Activated T-cell treated with anti-CD3 and anti-CD28 coated beads, Interleukin-2, amount 50 U/mL, for 72 hours (primary cell): ENCODE measurements around the gene ZNF609. TPM values are rescaled to one million over a fixed set of nuclear protein-coding genes. Genes with fewer than 3 reads are reported as not detected.

ENCODE experiments used
- ATAC-seq, 2 donors: fragments of 150-1000 bp; cut with Tn5 transposase; replicated peaks in 1 of 2; 2 replicates each; pipeline ENCODE4 v1.10.0; 2021; ENCODE audit warnings: moderate library complexity in 2 of 2, mild to moderate bottlenecking in 1 of 2
- DNase-seq, 2 donors: peaks; one replicate each; pipeline ENCODE4 v3.0.0; 2021 to 2022; ENCODE audit warnings: mixed read lengths in 1 of 2
- H3K27ac Mint-ChIP-seq: one replicate; pipeline ENCODE4 v1.8.0; 2022; ENCODE audit warnings: mild to moderate bottlenecking, moderate library complexity, mixed read lengths
- H3K27me3 Mint-ChIP-seq: one replicate; pipeline ENCODE4 v1.8.0; 2022; ENCODE audit warnings: low read depth, mixed read lengths
- H3K36me3 Mint-ChIP-seq, 2 donors: one replicate each; pipeline ENCODE4 v1.8.0; 2022; ENCODE audit warnings: mixed read lengths in 2 of 2, mild to moderate bottlenecking in 1 of 2; ENCODE audit not compliant: insufficient read depth in 2 of 2
- H3K4me1 Mint-ChIP-seq: one replicate; pipeline ENCODE4 v1.8.0; 2022; ENCODE audit warnings: low read depth, mixed read lengths
- H3K4me3 Mint-ChIP-seq, 2 donors: one replicate each; pipeline ENCODE4 v1.8.0; 2022; ENCODE audit warnings: mild to moderate bottlenecking in 2 of 2, mixed read lengths in 2 of 2, moderate library complexity in 2 of 2
- H3K9me3 Mint-ChIP-seq, 2 donors: one replicate each; pipeline ENCODE4 v1.8.0; 2022; ENCODE audit warnings: mixed read lengths in 2 of 2
- total RNA-seq, 2 donors: library from RNA; stranded (reverse); gene quantifications; one replicate each; pipeline ENCODE4 v1.2.3, GENCODE V29; 2022

Gene ZNF609
- total RNA-seq, 2 donors from 2014 or later: 43.9 to 52.6 TPM

GRCh38 chr15:64701482-64702184 lies 241.3 kb downstream of the ZNF609 start:
- ATAC-seq (no peak), DNase-seq (no peak)
- Mint-ChIP-seq H3K4me3 (peak overlapping the region; percentile 87 to 89), H3K36me3 (peaks cover 6 to 9% of the 10 kb centered on the region in 2 donors), H3K9me3 (no peaks in the 10 kb centered on the region), H3K27me3 (no peaks in the 10 kb centered on the region), H3K4me1 (peaks cover 65% of the 10 kb centered on the region), H3K27ac (peak overlapping the region; percentile 10)

DNA sequence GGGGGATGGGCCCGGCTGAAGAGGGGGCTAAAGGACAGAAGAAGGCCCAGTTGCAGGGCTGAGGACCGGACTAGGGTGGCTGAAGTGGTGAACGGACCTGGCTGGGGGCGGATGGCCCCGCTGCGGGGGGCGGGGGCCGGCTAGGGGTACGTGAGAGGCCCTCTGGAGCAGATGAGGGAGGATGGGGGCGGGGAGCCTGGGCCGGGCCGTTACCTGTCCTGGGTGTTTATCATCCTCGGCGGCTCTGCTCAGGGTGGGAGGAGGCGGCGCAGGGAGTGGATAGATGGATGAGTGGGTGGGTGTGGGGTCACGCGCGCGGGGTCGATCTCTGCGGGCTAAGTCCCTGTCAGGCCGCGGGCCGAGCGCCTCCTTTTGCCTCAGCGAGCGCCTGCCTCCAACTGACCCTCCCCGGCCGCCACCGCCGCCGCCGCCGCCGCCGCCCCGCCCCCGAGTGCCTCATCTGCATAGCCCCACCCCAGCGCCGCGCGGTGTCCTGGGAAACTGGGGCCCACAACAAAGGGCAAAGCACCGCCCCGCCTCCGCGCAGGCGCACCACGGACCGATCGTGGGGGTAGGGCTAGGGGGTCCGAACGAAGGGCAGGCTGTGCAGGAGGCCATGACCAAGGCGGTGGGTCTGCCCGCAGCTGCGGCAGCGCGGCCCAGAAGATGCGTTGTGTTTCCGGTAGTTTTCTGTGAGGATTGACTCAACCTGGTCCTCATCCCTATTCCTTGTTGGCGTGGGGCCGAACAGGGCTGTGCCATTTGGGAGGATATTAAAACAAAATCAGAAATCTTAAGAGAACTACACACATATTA lies 242.6 kb downstream of the ZNF609 start:
- Mint-ChIP-seq H3K27ac (peak overlapping the region; percentile 88), H3K4me1 (peaks cover 53% of the 10 kb centered on the region), H3K9me3 (no peaks in the 10 kb centered on the region), H3K27me3 (no peaks in the 10 kb centered on the region), H3K36me3 (peaks cover 6 to 9% of the 10 kb centered on the region in 2 donors), H3K4me3 (peak overlapping the region; percentile 87 to 89)
- ATAC-seq (peak; percentile 87 to 88), DNase-seq (peak; percentile 95 to 98)

GRCh38 chr15:64703632-64703959 lies 243.2 kb downstream of the ZNF609 start:
- no peaks in the 10 kb centered on the region for H3K9me3 Mint-ChIP-seq
- H3K4me1 Mint-ChIP-seq: peaks cover 48% of the 10 kb centered on the region
- no peak for DNase-seq
- H3K27ac Mint-ChIP-seq: peak overlapping the region; percentile 64
- ATAC-seq: peak; percentile 15 to 27
- H3K36me3 Mint-ChIP-seq: peaks cover 6 to 9% of the 10 kb centered on the region in 2 donors
- H3K27me3 Mint-ChIP-seq: no peaks in the 10 kb centered on the region
- H3K4me3 Mint-ChIP-seq: peak overlapping the region; percentile 87 to 89

GRCh38 chr15:64705006-64705405 lies 244.6 kb downstream of the ZNF609 start:
- no peaks in the 10 kb centered on the region for H3K9me3 Mint-ChIP-seq

DNA sequence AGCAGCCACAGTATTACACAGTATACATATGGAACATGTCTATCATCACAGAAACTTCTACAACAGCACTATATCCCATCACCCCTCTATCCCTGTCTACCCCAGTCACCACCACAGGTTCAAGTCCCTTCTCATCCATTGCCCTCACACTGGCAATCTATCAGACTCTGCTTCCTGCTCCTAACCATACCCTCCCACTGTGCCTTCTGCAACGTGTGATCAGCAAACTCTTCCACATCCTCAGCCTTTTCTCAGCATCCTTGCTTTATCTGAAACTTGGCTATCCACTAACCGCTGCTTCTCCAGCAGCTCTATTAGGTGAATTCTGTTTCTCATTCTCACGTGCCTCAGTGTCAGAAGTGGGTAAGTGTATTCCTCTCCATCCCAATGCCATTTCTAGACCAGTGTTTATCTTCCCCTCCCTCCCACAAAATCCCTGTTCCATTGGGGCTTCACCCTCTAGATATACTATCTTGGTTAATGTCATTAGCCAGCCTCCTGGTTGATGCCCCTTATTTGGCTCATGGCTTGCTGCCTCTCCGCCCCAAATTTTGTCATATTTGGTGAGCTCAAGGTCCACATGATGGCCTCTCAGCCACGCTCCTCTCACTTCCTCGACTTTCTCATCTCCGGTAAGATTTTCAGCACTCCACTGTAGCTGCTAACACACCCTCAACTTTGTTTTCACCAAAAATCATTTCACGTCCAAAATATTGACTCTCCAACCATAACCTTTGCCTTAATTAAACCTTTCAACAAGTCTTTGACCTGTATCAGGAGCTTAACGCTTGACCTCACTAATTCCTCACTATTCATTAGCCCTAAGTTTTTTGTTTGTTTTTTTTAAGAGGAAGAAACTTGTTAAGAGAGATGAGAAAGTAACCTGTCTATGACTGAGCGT lies 245.9 kb downstream of the ZNF609 start:
- Mint-ChIP-seq H3K9me3 (no peaks in the 10 kb centered on the region), H3K27me3 (no peaks in the 10 kb centered on the region), H3K27ac (no peak overlapping the region), H3K4me3 (no peak overlapping the region), H3K4me1 (peaks cover 21% of the 10 kb centered on the region), H3K36me3 (peaks cover 2 to 3% of the 10 kb centered on the region in 2 donors)
- ATAC-seq (no peak), DNase-seq (no peak)

More at GRCh38 chr15:64705006-64705405, 244.6 kb downstream of the ZNF609 start:
- DNase-seq (no peak), ATAC-seq (no peak)
- H3K27me3 Mint-ChIP-seq: no peaks in the 10 kb centered on the region
- no peak overlapping the region for H3K27ac Mint-ChIP-seq
- H3K36me3 Mint-ChIP-seq: peaks cover 6 to 9% of the 10 kb centered on the region in 2 donors
- H3K4me3 Mint-ChIP-seq: no peak overlapping the region
- H3K4me1 Mint-ChIP-seq: peaks cover 34% of the 10 kb centered on the region

- Mint-ChIP-seq H3K36me3 (no peaks in the 10 kb centered on the region), H3K27me3 (no peaks in the 10 kb centered on the region), H3K9me3 (no peaks in the 10 kb centered on the region), H3K4me1 (no peaks in the 10 kb centered on the region), H3K4me3 (no peak overlapping the region), H3K27ac (no peak overlapping the region)
- ATAC-seq (no peak), DNase-seq (no peak)
These were observed 250.5 kb downstream of the ZNF609 start for GRCh38 chr15:64710676-64711428.

DNA sequence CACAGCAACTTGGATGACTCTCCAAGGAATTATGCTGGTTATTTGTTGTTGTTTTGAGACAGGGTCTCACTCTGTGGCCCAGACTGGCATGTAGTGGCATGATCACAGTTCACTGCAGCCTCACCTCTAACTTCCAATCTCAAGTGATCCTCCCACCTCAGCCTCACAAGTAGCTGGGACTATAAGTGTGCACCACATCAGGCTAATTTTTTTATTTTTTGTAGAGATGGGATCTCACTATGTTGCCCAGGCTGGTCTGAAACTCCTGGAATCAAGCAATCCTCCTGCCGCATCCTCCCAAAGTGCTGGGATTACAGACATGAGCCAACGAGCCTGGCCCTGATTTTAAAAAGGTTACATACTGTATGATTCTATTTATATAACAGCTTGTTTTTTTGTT lies 252.0 kb downstream of the ZNF609 start:
- Mint-ChIP-seq H3K4me1 (peaks cover 4% of the 10 kb centered on the region), H3K27ac (no peak overlapping the region)

DNA sequence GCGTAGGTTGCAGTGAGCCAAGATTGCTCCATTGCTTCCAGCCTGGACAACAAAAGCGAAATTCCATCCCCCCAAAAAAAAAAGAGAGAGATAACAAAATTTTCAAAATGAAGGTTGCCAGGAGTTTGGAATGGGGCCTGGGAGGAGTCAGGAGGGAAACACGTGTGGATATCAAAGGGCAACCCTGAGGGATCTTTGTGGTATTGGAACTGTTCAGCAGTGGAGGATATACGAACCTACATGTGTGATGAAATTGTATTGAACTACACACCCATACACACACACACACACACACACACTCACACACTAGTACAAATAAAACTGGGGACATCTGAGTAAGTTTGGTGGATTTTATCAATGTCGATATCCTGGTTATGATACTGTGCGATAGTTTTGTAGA lies 253.2 kb downstream of the ZNF609 start:
- Mint-ChIP-seq H3K27me3 (no peaks in the 10 kb centered on the region), H3K36me3 (no peaks in the 10 kb centered on the region), H3K27ac (no peak overlapping the region), H3K4me3 (no peak overlapping the region), H3K9me3 (no peaks in the 10 kb centered on the region), H3K4me1 (peaks cover 14% of the 10 kb centered on the region)
- no peak for ATAC-seq
- DNase-seq: no peak

More for the DNA sequence above, 252.0 kb downstream of the ZNF609 start:
- DNase-seq (no peak), ATAC-seq (no peak)
- Mint-ChIP-seq H3K36me3 (no peaks in the 10 kb centered on the region), H3K4me3 (no peak overlapping the region), H3K9me3 (no peaks in the 10 kb centered on the region), H3K27me3 (no peaks in the 10 kb centered on the region)

DNA sequence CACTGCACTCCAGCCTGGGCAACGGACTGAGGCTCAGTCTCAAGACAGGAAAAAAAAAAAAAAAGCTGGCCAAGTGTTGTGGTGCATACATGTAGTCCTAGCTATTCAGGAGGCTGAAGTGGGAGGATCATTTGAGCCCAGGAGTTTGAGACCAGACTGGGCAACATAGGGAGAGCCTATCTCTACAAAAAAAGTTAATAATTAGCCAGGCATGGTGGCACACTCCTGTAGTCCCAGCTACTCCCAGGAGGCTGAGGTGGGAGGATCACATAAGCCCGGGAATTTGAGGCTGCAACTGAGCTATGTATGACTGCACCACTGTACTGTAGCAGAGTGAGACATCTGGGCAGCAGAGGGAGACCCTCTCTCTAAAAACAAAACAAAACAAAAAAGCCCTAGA lies 256.1 kb downstream of the ZNF609 start:
- Mint-ChIP-seq H3K4me1 (peaks cover 14% of the 10 kb centered on the region), H3K4me3 (no peak overlapping the region), H3K36me3 (no peaks in the 10 kb centered on the region), H3K27ac (no peak overlapping the region), H3K9me3 (no peaks in the 10 kb centered on the region), H3K27me3 (no peaks in the 10 kb centered on the region)
- DNase-seq (no peak), ATAC-seq (no peak)

- Mint-ChIP-seq H3K36me3 (no peaks in the 10 kb centered on the region), H3K27ac (no peak overlapping the region), H3K4me1 (peaks cover 14% of the 10 kb centered on the region), H3K9me3 (no peaks in the 10 kb centered on the region), H3K4me3 (no peak overlapping the region), H3K27me3 (no peaks in the 10 kb centered on the region)
- no peak for DNase-seq
- ATAC-seq: no peak
These were observed 256.8 kb downstream of the ZNF609 start for GRCh38 chr15:64717130-64717529.

DNA sequence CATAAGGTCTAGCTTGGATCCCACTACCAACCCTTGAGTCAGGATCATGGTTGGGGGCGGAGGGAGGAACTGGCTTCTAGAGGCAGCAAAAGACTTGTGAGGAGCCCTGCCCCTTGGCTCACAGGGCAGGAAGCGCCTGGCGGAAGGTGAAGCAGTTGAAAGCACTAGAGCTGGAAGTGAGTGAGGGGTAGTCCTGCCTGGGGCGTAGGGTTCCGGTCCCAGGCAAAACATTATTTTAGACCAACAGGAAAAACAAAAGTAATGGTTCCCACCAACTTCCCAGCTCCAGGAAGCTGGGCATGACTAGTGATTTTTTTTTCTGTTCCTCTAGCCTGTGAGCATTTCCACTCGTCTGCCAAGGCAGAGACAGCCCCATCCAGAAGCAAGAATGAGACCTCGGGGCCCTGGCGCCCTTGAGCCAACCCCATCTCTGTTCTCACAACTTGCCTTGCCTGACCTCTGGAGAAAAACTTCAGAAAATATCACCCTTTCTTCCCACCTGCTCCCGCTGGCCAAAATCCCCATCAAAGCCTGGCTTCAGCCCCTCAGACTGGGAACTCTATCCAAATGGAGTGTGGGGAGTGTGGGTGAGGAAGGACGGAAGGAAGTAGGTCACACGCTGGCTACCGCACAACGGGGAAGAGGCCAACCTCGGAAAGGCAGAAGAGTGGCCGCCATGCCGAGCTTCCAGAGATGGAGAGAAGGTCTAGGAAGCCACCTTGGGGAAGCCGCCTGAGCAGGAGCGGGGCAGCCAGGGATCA lies 257.5 kb downstream of the ZNF609 start:
- Mint-ChIP-seq H3K4me1 (peaks cover 14% of the 10 kb centered on the region), H3K27me3 (no peaks in the 10 kb centered on the region), H3K9me3 (no peaks in the 10 kb centered on the region), H3K36me3 (no peaks in the 10 kb centered on the region), H3K27ac (no peak overlapping the region), H3K4me3 (peak overlapping the region in 1 of 2 donors; percentile 12)
- ATAC-seq: no peak
- peak in 1 of 2 donors; percentile 12 for DNase-seq

- H3K27me3 Mint-ChIP-seq: no peaks in the 10 kb centered on the region
- no peak overlapping the region for H3K27ac Mint-ChIP-seq
- H3K9me3 Mint-ChIP-seq: no peaks in the 10 kb centered on the region
- ATAC-seq (no peak), DNase-seq (no peak)
- H3K36me3 Mint-ChIP-seq: no peaks in the 10 kb centered on the region
- peaks cover 14% of the 10 kb centered on the region for H3K4me1 Mint-ChIP-seq
- no peak overlapping the region for H3K4me3 Mint-ChIP-seq
These were observed 259.8 kb downstream of the ZNF609 start for GRCh38 chr15:64720188-64720587.
